Stimulated activated CD4-positive, alpha-beta T cell treated with anti-CD3 and anti-CD28 coated beads, Interleukin-12 subunit alpha, Interleukin-12 subunit beta, amount 100 ng/mL, for 48 hours (primary cell): Measurements from ENCODE around the gene SCN5A.
"Not testable (repeated sequence)": the region's sequence is repeated elsewhere in the genome, so short reads cannot be mapped to it uniquely, and the experiment has no call there.

Experiments used
- DNase-seq, 3 donors: peaks; one replicate each; pipeline ENCODE4 v3.0.0-alpha.2; 2020; ENCODE audit warnings: low read depth in 2 of 3, low spot score in 1 of 3

Gene SCN5A

DNA sequence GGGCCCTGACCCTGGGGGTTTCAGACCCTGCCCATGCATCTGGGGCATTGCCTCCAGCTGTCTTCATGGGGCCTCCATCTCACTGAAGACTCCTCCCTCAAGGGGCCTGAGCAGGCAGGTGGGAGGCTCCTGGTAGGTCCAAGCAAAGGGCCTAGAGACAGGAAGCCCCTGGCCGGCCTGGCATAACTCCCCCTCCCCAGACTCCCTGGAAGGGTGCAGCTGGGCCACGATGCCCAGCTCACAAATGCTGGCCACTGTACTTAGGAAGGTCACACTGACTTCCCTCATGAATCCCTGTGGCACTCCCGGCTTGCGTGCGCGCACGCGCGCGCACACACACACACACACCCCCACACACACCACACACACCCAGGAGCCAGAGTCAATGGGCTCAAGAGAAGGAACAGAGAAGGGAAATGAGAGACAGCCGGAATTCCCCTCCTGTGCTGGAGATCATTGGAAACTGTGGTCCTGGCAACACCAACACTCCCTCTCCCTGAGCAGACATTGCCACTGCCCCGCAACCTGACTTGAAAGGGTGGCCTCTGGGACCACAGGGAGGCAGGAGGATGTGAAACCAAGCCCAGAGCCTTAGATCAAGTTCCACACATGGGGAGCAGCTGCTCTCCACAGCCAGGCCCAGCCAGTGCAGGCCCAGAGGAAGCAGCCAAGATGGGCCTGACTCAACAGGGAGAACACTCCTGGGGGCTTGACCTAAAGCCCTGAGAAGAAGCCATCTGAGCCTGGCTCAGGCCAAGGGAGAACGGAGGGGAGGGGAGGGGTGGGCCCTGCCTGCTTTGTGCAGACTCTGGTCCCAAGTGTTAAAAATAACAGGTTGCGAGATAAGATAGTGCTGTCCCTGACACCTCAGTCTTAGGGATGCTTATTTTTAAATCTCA, 69.7 kb downstream of the SCN5A start:
- DNase-seq = no peak

DNA sequence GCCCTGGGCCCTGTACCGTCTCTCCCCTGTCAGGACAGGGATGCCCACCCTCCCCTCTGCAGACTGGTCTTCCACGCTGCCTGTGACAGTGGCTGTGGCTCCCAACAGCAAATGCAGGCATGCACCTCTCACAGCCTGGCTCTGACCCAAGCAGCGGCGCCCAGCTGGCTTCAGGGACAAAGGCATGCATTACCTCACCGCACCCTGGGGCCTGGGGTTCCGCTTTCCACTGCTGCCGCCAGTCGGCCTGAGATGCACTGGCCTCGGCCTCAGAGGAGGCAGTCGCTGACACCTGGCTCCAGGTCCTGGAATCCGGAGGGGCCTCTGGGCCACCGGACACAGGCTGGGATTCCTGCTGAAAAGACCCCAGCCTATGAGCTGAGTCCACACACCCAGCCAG, 70.3 kb downstream of the SCN5A start:
- DNase-seq = no peak

- no peak for DNase-seq
Measured at GRCh38 chr3:38578551-38578950, 70.9 kb downstream of the SCN5A start.

- DNase-seq = no peak
Measured at GRCh38 chr3:38578081-38578475, 71.4 kb downstream of the SCN5A start.

DNA sequence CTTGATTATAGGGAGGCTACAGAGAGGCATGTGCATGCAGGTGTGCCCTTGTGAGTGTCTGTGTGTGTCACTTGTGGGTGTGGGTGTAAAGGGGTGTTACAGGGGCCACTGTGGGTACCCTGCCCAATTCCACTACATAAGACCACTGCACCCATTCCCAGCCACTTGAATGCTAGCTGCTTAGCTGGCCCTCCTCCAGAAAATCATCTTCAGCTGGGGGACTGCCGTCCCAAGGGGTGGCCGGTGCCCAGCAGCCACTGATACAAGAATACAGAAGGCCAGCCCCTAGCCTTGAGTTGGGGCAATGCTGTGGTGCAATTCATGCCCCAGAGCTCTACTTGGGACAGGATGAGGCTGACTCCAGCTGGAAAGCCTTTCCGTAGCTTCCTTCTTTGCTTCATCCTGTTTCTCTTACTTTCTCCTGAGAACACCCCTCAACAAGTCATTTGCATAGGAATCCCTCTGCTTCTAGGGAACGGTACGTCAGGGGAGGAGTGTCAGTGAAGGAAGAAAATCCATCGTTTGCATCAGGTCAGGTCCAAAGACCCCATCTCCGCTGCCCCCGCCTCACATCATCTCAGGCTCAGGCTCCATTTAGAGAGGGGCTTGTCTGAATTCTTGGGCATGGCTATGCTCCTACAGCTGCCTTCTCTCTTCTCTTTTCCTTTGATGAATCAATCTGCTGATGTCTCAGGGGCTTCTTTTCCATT, 72.0 kb downstream of the SCN5A start:
- DNase-seq = no peak

- DNase-seq = no peak
Measured at GRCh38 chr3:38576526-38577370, 72.7 kb downstream of the SCN5A start.

DNA sequence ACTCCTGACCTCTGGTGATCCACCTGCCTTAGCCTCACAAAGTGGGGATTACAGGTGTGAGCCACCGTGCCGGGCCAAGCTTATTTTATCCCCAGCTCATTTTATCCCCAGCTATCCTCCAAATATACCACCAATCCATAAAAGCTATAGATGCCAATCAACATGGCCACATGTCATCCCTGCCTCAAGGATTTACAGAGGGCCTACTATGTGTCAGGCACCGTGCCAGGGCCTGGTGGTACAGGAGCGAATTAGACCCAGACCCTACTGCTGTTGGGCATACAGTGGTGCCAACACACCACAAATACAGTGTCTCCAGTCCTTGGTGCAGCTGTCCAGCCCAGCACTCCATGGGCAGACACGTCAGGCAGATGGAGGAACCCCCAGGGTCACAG, 73.4 kb downstream of the SCN5A start:
- no peak for DNase-seq

GRCh38 chr3:38575279-38575843, 74.1 kb downstream of the SCN5A start:
- DNase-seq = no peak

DNA sequence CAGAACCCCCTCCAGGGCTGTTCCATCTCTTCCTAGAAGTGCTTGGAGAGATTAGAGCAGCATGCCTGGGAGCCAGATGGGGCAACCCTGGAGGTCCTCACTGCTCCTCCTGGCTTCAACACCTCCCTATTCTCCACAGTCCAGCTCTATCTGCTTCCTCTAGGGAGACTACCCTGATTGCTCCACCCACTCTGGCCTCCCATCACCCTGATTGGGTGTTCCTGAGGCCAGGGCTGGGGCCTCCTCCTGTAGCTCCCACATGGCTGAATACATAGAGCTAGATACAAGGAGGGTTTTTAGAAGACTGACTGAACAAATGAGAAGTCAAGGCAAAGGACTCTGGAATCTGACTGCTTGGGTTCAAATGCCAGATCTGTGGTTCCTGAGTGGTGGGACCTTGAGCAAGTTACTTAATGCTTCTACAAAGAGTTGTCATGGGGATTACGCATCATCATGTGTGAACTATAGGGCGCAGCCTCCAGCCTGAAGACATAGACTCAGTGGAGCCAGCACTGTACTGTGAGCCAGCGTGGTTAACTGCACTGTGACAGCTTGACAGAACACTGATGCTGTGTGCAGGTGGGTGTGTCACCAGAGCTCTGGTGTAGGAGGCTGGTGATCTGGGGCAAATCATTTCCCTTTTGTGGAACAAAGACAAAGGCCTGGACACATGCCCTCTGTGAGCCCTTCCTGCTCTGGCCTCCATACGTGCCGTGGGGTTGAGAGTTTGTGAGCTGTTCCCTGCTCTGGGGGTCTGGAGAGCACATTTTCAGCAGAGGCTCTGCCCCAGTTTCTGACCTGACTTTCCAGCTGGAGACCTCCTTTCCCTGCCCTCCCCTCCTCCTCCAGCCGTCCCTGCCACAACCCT, 74.8 kb downstream of the SCN5A start:
- no peak for DNase-seq

GRCh38 chr3:38573556-38573955, 75.9 kb downstream of the SCN5A start:
- no peak for DNase-seq

- DNase-seq = no peak
Measured at GRCh38 chr3:38573111-38573510, 76.4 kb downstream of the SCN5A start.

DNA sequence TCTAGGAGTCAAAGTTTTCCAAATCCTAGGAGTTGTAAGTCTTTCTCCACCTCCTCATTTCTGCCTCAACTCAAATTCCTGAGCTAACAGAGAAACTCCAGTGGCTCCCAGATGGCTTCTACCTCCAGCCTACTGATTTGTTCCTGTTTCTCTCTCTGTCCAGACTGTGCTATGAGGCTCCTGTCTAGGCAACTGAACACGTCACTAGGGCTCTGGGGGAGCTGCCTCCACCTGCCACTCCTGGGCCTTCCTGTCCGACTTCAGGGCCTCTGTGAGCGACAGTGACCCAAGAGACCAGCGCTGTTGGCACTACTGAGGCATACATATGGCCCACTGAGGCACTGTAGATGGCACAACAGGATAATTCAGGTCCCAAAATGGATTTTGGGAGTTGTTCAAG, 82.0 kb downstream of the SCN5A start:
- DNase-seq = no peak

- DNase-seq = not testable (repeated sequence)
Measured at GRCh38 chr3:38566794-38567193, 82.7 kb downstream of the SCN5A start.

GRCh38 chr3:38566215-38566528, 83.3 kb downstream of the SCN5A start:
- DNase-seq = no peak

DNA sequence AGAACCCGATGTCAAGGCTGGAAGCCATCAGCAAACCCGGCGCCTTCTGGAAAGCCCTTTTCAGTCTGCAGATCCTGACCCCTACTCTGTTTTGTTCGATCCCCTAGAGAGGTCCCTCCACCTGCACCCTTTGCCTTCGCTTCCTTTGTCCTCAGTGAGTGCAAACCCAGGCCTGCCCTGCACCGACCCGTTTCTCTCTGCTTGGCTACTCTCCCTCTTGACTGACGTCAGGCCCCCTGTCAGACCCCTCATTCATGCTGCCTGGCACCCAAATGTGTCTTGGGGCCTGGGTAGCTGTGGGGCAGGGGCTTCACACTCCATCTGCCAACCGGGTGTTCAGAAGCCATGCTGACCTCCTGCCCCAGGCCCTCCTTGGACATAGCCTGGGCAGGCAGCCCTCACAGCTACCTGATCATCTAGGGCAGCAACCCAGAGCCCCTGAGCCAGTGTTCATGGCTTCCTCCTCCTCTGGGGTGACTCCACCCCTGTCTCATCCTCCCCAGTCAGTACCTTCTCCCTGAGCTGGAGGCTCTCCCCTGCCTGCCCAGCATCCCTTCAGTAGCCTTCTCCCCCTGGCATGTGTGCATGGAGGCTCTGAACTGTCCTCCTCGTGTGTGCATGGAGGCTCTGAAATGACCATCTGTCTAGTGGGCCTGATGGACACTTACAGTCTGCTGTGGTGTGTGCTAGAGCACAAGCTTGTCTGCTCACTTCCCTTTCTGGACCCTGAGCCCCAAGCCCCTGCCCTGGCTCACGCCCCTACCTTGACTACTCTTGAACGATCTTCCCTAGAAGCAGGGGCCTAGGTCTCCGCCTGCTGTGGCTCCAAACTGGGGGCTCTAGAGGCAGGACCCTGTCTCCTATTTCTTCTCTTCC, 83.9 kb downstream of the SCN5A start:
- DNase-seq = no peak

GRCh38 chr3:38564631-38565338, 84.7 kb downstream of the SCN5A start:
- no peak for DNase-seq

- no peak for DNase-seq
Measured at GRCh38 chr3:38563886-38564270, 85.6 kb downstream of the SCN5A start.

GRCh38 chr3:38563070-38563885, 86.2 kb downstream of the SCN5A start:
- DNase-seq = no peak
